Endothelial cell of hepatic sinusoid (primary cell): ENCODE data around the gene MAPK8IP2.

Experiments used
- in situ Hi-C: cut with HindIII; loops from 2 replicates; pipeline ENCODE4 v1.10.0; 2017; ENCODE audit warnings: low sequenced_read_pairs

The MAPK8IP2 gene

GRCh38 chr22:50575426-50575941 is 25.1 kb upstream of the MAPK8IP2 start:
- in situ Hi-C loops = loop anchor here (5.0 kb wide), 2 partner anchors 52 to 78 kb away; partner anchors contain the start of gene ARSA

DNA sequence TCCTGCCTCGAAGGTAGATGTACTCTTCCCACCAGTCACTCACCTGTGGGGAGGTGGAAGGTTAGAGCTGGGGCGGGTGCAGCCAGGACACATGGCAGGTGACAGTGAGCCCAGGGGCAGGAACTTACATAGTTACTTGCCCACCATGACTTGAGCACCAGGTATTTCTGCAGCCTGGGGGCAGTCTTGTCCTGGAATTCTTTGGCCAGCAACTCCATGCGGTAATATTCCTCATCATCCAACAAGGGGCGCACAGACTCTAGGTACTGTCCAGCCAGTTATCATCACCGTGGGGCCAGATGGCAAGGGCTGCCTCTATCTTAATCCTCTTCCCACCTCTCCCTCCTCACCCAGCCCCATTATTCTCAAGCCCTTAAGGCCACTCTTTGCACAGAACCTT is 24.5 kb upstream of the MAPK8IP2 start:
- in situ Hi-C loops = loop anchor here (5.0 kb wide), 2 partner anchors 51 to 79 kb away; partner anchors contain the start of gene ARSA

DNA sequence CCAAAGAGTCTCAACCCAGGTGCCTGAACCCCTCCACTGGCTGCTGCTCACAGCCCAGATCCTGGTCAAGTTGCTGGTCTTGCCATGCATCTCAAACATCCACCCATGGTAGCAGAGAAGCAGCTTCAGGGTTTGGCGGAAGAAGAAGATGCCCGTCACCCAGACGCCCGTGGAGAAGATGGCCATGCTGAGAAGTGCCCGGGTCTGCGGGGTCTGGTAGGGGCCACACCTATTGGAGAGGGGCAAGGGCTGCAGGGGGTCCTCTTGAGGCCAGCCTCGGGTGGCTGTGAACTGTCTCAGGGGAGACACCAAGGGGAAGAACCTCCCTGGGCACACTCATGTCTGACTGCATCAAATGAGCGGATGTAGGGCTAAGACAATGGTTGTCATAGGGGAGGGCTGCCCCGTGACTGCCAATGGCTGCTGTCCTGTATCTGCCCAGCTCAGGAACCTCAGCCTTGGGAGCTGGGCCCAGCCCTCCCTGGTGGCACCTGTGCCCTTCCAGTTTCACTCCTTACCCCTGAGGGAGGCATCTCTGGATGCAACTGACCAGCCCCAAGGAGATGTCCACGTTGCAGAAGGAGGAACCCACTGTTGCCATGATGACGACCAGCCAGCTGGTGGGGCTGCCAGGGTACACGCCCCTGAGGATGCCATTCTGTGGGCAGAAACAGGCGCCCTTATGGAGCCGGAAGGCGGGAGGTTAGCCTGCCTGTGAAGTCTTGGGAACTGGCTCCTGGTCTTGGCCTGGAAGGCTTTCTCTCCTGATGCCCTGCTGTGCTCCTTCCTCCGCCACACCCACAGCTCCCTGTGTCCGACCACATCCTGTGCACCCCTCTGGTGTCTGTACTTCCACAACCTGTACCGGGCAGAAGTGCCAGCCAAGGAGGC is 23.5 kb upstream of the MAPK8IP2 start:
- in situ Hi-C loops = loop anchor here (5.0 kb wide), 2 partner anchors 50 to 80 kb away; partner anchors contain the start of gene ARSA

GRCh38 chr22:50577697-50577986 is 23.0 kb upstream of the MAPK8IP2 start:
- in situ Hi-C loops = loop anchor here (5.0 kb wide), 2 partner anchors 50 to 80 kb away; partner anchors contain the start of gene ARSA

DNA sequence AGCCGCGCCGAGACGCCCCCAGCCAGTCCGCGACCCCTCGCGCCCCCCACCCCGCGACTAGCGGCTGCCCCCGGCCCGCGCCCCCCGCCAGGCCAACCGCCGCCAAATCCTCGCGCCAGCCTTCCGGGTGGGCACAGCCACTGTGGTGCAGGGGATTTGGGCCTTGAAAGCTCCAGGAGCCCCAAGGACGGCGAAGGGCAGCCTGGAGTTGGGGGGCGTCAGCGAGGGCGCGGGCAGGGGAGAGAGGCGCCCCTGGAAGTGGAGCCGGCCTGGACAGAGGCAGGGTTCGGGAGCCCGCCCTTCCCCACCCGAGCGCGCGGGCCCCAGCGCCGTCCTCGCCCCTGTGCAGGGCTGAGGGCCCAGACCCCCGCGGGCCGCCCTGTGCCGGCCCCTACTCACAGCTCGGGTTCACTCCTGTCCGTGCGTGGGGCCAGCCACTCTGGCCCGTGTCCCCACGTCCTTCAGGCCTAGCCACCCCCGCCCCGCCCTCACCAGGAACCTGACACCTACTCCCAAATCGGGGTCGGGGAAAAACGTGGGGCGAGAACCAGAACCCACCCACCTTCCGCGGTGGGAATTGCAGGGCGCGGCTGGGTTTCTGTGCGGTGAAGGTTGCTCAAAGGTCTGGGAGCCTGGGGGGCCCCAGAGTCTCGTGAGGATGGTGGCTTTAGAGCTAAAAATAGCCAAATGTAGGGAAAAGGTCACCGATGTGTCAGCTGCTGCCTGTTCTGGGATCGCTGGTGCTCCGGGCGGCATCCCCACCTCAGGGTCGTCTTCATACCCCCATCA is 22.4 kb upstream of the MAPK8IP2 start, which contains the start of gene CPT1B:
Gene CPT1B, minus strand, starts transcription at position 441 of the 789 bp plus-strand sequence. CDS start 512 bp downstream, outside the sequence.
- in situ Hi-C loops = loop anchor here (5.0 kb wide), 2 partner anchors 49 to 81 kb away; partner anchors contain the start of gene ARSA

- in situ Hi-C loops = loop anchor here (5.0 kb wide), 2 partner anchors 48 to 82 kb away; partner anchors contain the start of gene ARSA
Measured at GRCh38 chr22:50578776-50579310, 21.8 kb upstream of the MAPK8IP2 start.

- in situ Hi-C loops = loop anchor here (5.0 kb wide), 2 partner anchors 48 to 82 kb away; partner anchors contain the start of gene ARSA
Measured at GRCh38 chr22:50579752-50580151, 20.8 kb upstream of the MAPK8IP2 start.

GRCh38 chr22:50581031-50581949 is 19.3 kb upstream of the MAPK8IP2 start:
- in situ Hi-C loops = no loop called here

GRCh38 chr22:50581950-50582492 is 18.6 kb upstream of the MAPK8IP2 start:
- in situ Hi-C loops = no loop called here

DNA sequence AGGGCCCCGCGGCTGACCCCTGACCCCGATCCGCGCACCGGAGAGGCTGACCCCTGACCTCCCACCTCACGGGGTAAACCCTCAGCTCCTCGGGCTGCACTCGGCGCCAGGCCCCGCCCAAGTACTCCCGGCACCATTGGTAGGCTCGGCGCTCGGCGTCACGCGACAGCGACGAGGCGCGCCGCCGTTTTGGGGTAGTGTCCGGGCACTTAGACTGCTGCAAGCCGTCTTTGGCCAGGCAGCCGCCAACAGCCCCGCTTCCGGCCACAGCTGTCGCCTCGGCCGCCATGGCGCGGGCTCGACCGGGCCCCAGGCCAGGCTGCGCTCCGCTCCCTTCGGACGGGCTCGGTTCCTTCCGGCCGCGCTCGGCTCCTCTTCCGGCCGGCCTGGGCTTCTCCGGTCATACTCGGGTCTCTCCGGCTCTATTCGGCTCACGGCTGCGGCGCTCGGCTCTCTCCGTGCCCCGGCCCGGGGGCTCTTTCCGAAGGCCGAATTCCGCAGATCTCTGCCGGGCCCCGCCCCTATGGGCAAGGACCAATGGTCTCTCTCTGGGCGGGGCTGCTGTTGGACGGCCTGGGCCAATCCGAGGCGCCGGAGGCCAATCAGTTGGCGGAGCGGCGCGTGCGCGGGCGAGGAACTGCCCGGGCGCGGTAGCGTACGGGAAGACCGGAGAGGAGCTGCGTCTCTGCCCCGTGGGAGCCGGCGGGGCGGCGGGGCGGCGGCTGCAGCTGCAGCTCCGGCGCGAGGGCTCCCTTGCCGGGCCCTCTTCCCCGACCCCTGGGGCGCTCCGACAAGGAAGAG is 17.9 kb upstream of the MAPK8IP2 start, which contains the start of gene CHKB:
Gene CHKB, minus strand, starts transcription at position 357 of the 801 bp plus-strand sequence. Its CDS starts 68 bp downstream, at position 289.
- in situ Hi-C loops = no loop called here

DNA sequence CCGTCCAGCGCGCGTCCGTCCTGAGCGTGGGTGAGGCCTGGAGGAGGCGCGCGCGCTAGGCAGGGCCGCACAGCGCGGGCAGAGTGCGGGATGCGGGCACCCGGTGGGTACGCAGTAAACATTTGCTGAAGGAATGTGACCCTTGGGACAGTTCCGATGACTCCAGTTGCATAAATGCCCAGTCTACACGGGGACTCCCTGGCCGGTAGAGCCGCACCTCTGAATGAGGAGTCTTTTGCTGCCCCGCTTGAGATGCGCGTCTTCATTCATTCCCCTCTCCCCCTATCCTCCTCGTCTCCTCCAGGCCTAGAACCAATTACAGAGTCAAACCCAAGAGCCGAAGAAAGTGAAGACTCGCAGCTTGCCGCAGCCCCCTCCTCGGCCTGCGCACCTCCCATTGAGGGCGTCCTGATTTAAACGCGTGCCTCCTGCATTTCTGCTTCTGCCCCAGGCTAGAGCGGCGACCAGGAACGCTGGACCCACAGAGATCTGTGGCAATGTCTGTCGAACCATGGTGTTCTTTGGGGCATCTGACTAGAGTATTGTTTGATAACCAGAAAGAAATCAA is 17.2 kb upstream of the MAPK8IP2 start:
- in situ Hi-C loops = no loop called here

DNA sequence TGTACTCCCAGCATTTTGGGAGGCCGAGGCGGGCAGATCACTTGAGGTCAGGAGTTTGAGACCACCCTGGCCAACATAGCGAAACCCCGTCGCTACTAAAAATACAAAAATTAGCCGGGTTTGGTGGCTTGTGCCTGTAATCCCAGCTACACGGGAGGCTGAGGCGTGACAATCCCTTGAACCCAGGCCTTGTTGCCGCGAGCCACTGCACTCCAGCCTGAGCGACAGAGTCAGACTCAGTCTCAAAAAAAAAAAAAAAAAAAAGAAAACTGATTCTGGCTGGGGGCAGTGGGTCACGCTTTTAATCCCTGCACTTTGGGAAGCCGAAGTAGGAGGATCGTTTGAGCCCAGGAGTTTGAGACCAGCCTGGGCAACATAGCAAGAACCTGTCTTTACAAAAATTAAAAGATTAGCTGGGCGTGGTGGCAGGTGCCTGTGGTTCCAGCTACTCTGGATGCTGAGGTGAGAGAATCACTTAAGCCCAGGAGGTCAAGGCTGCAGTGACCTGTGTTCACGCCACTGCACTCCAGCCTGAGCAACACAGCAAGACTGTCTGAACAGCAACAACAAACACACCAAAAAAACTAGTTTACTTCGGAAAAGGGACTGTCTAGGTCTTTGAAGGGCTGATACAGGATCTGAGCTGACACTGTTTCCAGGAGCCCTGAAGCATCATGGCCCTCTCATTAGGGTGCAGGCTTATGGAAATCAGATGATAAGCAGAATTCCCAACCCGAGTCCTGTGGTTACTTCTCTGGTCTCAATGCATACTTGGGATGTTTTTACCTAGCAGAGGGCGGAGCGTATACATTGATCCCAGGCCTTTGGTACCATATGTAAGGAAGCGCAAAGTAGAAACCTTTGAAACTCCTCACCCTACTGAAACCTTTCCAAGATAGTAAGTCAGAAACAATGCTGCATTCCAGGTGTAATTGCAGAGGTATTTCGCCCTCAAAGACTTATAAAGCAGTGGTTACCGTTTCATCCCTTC is 16.2 kb upstream of the MAPK8IP2 start:
- in situ Hi-C loops = no loop called here

DNA sequence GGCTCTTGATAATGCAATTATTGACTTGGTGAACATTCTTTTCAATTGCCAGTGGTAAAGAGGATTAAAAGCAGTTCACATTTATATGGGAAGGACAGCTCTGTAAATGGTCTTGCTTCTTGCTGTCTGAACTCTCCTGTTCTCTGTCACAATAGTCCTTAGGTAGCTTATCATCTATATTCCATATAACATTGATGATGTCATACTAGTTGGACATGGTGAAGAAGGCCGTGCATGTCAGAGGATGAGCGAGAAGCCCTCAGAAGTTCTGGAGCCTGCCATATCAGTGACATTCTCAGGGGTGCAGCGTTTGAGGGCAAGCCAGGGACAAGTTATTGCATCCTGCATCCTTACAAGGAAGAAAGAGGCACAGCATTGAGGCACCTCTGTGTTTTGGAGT is 15.4 kb upstream of the MAPK8IP2 start:
- in situ Hi-C loops = no loop called here

DNA sequence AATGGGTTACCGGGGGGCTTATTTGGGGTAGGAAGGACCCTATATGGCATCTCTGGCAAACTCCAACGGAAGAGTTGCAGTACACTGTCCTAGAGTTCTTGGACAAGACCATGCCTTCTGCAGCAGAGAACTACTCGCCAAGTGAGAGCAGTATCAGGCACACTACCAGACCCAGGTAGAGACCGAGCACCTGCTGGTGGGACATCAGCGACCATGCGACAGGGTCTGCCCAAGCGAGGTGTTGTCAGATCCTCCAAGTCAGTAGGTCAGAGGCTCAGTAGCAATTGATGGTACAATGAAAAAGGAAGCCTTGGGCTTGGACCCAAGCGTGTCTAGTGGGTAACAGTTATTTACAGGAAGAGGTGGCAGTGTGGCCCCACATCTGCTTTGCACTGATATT is 14.8 kb upstream of the MAPK8IP2 start:
- in situ Hi-C loops = no loop called here

- in situ Hi-C loops = no loop called here
Measured at GRCh38 chr22:50586416-50586815, 14.2 kb upstream of the MAPK8IP2 start.

- in situ Hi-C loops = no loop called here
Measured at GRCh38 chr22:50587407-50587806, 13.2 kb upstream of the MAPK8IP2 start.

DNA sequence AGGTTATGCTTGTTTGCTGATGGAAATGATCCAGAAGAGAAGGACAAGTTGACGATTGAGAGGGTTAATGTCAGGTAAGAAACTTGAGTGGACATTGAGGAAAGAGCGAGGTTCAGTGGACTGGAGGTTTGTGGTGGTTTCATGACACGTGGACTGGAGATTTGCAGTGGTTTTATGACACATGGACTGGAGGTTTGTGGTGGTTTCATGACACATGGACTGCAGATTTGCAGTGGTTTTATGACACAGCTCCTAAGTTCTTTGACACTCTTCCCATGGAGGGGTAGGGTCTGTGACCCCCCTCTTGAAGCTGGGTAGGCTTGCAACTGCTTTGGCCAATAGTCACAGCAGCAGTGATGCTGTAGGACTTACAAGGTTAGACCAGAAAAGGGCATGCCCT is 5.4 kb upstream of the MAPK8IP2 start:
- in situ Hi-C loops = no loop called here
